ENCODE data around the gene TBC1D7.
A peak's percentile ranks its signal among the peaks of the same experiment; 100 is the strongest.

The TBC1D7 gene

DNA sequence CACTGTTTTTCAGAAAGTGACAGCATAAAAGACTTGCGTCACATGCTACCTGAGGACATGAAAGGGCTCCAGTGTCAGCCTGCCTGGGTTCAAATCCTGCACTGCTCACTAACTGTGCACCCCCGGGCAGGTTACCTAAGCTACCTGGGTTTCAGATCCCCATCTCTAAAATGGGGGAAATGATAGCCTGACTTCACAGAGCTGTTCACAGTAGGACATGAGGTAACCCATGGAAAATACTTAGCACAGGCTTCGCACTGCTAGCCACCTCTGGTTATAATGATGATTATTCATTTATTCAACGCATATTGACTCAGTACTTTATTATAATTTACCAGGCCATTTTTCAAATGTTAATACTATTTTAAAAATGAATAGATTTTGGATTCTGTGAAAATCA lies 23.0 kb downstream of the TBC1D7 start:
- Histone ChIP-seq H3K27me3 (ENCODE audit: control insufficient read depth, insufficient read depth, low read length) (no peaks in the 10 kb centered on the region), H3K4me1 (ENCODE audit: control insufficient read depth, insufficient read depth, low read length) (peaks cover 11% of the 10 kb centered on the region), H3K9ac (ENCODE audit: low read length) (no peak overlapping the region), H3K36me3 (ENCODE audit: control insufficient read depth, insufficient read depth, low read length) (peaks cover 9% of the 10 kb centered on the region), H3K4me3 (ENCODE audit: low read length) (no peak overlapping the region), H3K27ac (ENCODE audit: low read depth, low read length) (no peak overlapping the region)

DNA sequence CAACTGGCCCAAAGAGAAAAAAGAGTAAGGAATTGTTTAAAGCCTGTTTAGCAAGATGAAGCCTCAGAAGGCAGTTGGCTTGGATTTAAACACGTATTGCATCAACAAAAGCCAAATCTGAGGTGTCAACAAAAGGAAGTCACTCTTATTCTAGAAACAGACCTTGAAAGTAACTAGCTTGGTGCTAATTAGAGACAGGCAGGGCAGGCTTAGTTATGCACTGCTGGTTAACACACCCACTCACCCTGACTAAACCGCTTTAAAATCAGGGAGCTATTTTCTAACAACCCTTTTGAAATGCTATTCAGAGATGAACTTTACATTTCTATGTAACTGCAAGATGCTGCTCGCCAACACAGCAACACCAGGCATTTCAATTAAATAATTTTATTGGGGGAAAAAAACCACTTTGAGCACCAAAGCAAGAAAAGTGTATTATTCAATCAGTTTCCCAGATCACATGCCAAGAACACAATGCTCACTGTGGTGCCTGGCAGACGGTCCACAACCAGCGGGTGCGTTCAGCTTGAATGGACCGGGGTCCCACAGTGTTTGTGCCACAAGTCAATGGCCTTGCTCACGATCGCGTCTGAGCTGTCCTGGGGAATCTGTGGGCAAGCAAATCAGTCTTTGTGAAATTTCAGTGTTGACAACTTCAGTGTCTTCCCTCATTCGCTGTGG lies 23.6 kb downstream of the TBC1D7 start:
- Histone ChIP-seq H3K4me3 (ENCODE audit: low read length) (no peak overlapping the region), H3K4me1 (ENCODE audit: control insufficient read depth, insufficient read depth, low read length) (peaks cover 11% of the 10 kb centered on the region), H3K27me3 (ENCODE audit: control insufficient read depth, insufficient read depth, low read length) (no peaks in the 10 kb centered on the region), H3K36me3 (ENCODE audit: control insufficient read depth, insufficient read depth, low read length) (peaks cover 12% of the 10 kb centered on the region), H3K27ac (ENCODE audit: low read depth, low read length) (no peak overlapping the region), H3K9ac (ENCODE audit: low read length) (no peak overlapping the region)

DNA sequence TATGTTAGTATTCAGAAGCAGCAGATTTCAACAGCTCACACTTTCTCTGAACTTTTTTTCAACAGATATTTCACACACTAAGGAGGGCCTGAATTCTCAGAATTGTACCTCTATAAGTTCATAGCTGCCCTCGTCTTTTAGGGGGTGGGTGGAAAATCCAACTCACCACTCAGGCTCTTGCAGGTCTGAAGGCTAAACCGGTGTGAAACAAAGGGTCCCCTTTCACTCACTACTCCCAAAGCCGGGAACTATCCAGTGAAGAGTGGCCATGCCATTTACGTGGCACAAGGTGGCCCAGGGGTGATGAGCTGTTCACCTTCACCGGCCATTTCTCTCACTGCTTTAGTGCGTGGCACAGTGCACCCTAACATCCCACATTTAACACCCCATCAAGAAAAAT lies 24.2 kb downstream of the TBC1D7 start:
- Histone ChIP-seq H3K4me1 (ENCODE audit: control insufficient read depth, insufficient read depth, low read length) (peaks cover 11% of the 10 kb centered on the region), H3K27me3 (ENCODE audit: control insufficient read depth, insufficient read depth, low read length) (no peaks in the 10 kb centered on the region), H3K4me3 (ENCODE audit: low read length) (no peak overlapping the region), H3K9ac (ENCODE audit: low read length) (no peak overlapping the region), H3K36me3 (ENCODE audit: control insufficient read depth, insufficient read depth, low read length) (peaks cover 12% of the 10 kb centered on the region), H3K27ac (ENCODE audit: low read depth, low read length) (no peak overlapping the region)

DNA sequence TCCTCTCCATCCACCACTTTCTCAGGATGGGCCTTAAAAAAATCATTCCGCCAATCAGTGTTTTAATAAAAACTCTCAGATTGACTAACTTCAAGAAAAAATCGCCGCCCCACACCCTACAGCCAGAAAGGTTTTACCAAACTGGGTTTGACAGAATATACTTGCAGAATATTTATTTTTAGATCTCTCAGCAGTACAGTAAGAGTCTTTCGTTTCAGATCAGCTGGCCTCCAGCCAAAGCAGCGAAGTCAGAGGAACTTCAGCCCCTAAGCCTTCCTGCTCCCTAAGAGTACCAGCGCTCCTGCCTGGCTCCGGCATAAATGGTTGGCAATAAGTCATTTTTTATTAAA lies 24.7 kb downstream of the TBC1D7 start:
- H3K27ac ChIP-seq (ENCODE audit: low read depth, low read length) = peak overlapping the region; percentile 38
- peak overlapping the region; percentile 35 for H3K4me3 ChIP-seq (ENCODE audit: low read length)
- no peaks in the 10 kb centered on the region for H3K27me3 ChIP-seq (ENCODE audit: control insufficient read depth, insufficient read depth, low read length)
- peaks cover 12% of the 10 kb centered on the region for H3K36me3 ChIP-seq (ENCODE audit: control insufficient read depth, insufficient read depth, low read length)
- H3K9ac ChIP-seq (ENCODE audit: low read length) = no peak overlapping the region
- peaks cover 11% of the 10 kb centered on the region for H3K4me1 ChIP-seq (ENCODE audit: control insufficient read depth, insufficient read depth, low read length)

DNA sequence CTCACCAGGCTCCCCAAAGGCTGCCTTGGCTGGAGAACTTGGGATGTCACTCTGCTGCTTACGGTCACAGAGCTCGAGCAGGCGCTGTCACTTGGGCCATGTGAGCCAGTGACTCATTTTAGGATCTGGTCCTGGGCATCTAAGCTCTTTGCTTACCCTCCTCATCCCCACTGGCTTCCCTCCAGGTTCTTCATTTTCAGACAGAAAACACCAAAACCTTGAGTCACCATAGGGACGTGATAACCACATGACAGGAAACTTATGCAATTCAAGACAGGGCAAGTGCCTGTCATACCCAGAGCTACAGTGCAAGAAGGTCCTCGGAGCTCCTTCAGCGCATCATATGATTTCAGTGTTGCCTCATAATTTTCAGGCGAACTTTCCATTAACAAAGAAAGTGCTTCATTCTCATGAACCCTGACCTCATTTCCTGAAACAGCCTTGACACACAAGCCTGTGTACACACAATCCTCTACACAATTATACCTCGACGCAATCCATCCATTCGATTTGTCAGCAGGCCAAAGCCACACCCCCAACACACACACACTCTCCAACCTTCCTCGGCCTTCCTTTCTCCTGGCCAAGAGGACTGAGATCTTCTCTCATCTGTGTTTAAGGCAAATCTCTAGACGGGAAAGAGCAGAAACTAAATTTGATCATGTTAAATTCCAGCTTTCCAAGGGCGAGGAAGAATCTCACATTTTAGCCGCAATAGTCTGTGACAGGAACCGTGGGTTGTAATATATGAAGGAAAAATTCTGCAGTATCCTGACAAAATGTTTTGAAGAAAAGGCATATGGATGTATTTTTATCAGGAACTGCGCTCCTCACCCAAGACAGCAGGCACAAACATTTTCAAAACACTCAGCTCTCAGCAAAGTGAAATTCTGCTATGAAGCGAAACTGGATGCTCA lies 25.3 kb downstream of the TBC1D7 start:
- Histone ChIP-seq H3K9ac (ENCODE audit: low read length) (peak overlapping the region; percentile 7), H3K27ac (ENCODE audit: low read depth, low read length) (peak overlapping the region; percentile 38), H3K4me1 (ENCODE audit: control insufficient read depth, insufficient read depth, low read length) (peaks cover 11% of the 10 kb centered on the region), H3K27me3 (ENCODE audit: control insufficient read depth, insufficient read depth, low read length) (no peaks in the 10 kb centered on the region), H3K36me3 (ENCODE audit: control insufficient read depth, insufficient read depth, low read length) (peaks cover 12% of the 10 kb centered on the region), H3K4me3 (ENCODE audit: low read length) (peak overlapping the region; percentile 35)

DNA sequence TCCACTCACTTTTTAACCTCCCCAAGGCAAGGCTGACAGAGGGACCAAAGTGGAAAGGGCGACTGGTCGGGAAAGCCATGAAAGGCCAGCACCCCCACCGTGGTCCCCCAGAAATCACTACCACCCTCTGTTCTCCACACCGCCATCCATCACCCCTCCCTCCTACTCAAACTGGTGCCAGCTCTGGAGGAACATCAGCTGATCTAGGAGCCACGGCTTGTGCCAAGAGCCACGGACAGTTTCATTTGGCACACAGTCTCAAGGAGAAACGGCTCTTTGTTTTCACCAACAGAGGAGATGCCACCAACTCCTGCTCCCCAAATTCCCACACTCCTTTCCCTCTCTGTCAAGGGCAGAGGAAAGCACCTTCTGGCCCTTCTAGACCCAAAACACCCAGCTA lies 26.0 kb downstream of the TBC1D7 start:
- H3K9ac ChIP-seq (ENCODE audit: low read length) = no peak overlapping the region

DNA sequence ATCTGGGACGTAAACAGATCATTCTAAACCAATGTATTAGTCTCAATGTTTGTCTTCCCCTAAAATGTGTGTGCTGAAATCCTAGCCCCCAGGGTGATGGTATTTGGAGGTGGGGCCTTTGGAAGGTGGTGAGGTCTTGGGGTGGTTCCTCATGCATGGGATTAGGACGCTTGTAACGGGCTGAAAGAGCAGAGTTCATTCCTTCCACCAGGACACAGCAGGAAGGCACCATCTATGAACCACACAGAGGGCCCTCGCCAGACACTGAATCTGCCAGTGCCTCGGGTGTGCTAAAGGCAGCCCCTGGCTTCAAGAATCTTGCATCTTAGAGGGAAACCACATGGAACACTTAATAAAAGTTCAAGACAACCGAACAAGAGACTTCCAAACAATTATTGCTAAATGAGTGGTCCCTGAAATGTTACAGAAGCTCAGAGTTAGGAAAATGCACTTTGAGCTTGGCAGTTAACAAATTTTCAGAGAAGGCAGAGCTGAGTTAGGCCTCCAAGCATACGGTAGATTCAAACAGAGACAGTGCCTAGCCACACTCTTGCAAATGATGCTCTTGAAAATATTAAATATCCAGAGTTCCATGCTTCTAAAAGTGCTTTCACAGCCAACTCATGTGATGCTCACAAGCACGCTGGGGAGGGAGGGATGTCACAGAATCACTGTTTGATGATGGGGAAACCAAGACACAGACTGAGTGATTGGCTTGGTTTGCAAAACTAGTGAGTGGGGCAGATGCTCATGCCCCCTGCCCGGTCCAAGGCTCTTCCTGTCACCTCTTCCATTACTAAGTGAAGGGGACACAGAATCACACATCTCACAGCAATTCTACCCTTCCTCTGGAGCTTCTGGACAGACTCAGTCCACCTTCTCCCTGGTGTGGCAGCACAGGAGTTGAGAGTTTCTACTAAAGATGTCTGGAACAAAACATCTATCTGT lies 27.4 kb downstream of the TBC1D7 start:
- Histone ChIP-seq H3K36me3 (ENCODE audit: control insufficient read depth, insufficient read depth, low read length) (peaks cover 6% of the 10 kb centered on the region), H3K4me3 (ENCODE audit: low read length) (no peak overlapping the region), H3K27ac (ENCODE audit: low read depth, low read length) (no peak overlapping the region), H3K9ac (ENCODE audit: low read length) (no peak overlapping the region), H3K27me3 (ENCODE audit: control insufficient read depth, insufficient read depth, low read length) (no peaks in the 10 kb centered on the region), H3K4me1 (ENCODE audit: control insufficient read depth, insufficient read depth, low read length) (peaks cover 11% of the 10 kb centered on the region)

More for the DNA sequence above, 26.0 kb downstream of the TBC1D7 start:
- H3K27me3 ChIP-seq (ENCODE audit: control insufficient read depth, insufficient read depth, low read length) = no peaks in the 10 kb centered on the region
- H3K4me1 ChIP-seq (ENCODE audit: control insufficient read depth, insufficient read depth, low read length) = peaks cover 11% of the 10 kb centered on the region
- no peak overlapping the region for H3K27ac ChIP-seq (ENCODE audit: low read depth, low read length)
- H3K36me3 ChIP-seq (ENCODE audit: control insufficient read depth, insufficient read depth, low read length) = peaks cover 10% of the 10 kb centered on the region
- H3K4me3 ChIP-seq (ENCODE audit: low read length) = peak overlapping the region; percentile 35

DNA sequence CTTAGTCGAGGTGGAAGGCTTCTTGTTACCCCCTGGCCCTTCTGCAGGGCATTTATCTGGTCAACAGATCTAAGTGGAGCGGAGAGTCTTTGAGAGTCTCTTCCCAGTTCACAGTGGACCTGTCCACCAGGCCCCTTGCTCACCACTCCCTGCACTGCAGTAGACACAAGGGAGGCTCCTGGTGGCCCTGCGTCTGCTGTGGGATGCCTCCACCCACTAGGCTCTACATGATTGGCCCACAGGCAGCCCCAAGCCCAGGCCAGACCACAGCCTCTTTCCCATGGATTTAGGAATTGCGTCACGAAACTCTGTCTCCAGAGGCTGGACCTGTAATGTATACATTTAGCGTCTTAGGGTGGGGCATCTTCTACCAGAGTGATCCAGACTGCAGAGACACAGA lies 28.4 kb downstream of the TBC1D7 start:
- H3K27ac ChIP-seq (ENCODE audit: low read depth, low read length) = no peak overlapping the region
- H3K9ac ChIP-seq (ENCODE audit: low read length) = no peak overlapping the region
- no peaks in the 10 kb centered on the region for H3K27me3 ChIP-seq (ENCODE audit: control insufficient read depth, insufficient read depth, low read length)
- H3K36me3 ChIP-seq (ENCODE audit: control insufficient read depth, insufficient read depth, low read length) = peaks cover 3% of the 10 kb centered on the region
- H3K4me3 ChIP-seq (ENCODE audit: low read length) = no peak overlapping the region
- H3K4me1 ChIP-seq (ENCODE audit: control insufficient read depth, insufficient read depth, low read length) = peaks cover 11% of the 10 kb centered on the region

DNA sequence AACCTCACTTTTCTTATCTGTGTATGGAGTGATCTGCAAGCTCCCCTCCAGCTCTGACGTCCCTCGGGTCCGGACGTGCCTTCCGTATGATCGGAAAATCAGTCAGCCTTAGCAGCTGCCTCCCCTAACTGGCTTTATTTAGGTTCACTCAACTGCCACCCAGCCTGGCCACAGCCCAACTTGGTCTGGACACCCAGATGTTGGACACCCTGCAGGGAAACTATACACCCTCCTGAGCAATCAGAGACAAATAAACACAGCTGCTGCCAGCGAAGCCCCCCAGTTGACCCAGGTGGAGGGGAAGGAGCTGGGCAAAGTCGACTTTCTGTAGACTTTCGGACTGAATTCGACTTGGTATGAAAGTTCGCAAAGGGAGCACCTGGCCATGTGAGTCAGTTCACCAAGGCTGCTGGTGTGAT lies 28.9 kb downstream of the TBC1D7 start:
- H3K27me3 ChIP-seq (ENCODE audit: control insufficient read depth, insufficient read depth, low read length) = no peaks in the 10 kb centered on the region
- H3K27ac ChIP-seq (ENCODE audit: low read depth, low read length) = no peak overlapping the region
- no peak overlapping the region for H3K9ac ChIP-seq (ENCODE audit: low read length)
- H3K4me1 ChIP-seq (ENCODE audit: control insufficient read depth, insufficient read depth, low read length) = peaks cover 11% of the 10 kb centered on the region
- no peak overlapping the region for H3K4me3 ChIP-seq (ENCODE audit: low read length)
- H3K36me3 ChIP-seq (ENCODE audit: control insufficient read depth, insufficient read depth, low read length) = peaks cover 7% of the 10 kb centered on the region

DNA sequence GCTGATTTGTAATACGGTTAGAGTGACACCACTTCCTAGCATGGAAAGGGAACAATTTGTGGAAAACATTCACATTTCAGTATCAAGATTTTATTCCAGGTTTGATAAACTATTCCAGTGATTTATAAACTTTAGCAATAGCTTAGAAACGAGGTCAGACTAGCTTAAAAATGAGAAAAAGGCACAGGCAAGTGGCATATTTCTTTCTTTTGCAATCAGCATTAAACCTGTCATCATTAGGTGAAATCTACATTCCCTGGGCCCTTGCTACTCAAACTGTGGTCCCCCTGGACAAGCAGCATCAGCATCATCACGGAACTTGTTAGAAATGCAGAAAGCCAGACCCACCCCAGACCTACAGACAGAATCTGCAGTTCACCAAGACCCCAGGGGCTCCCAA lies 29.9 kb downstream of the TBC1D7 start:
- no peak overlapping the region for H3K27ac ChIP-seq (ENCODE audit: low read depth, low read length)
- peaks cover 7% of the 10 kb centered on the region for H3K4me1 ChIP-seq (ENCODE audit: control insufficient read depth, insufficient read depth, low read length)
- no peak overlapping the region for H3K4me3 ChIP-seq (ENCODE audit: low read length)
- H3K27me3 ChIP-seq (ENCODE audit: control insufficient read depth, insufficient read depth, low read length) = no peaks in the 10 kb centered on the region
- H3K9ac ChIP-seq (ENCODE audit: low read length) = no peak overlapping the region
- H3K36me3 ChIP-seq (ENCODE audit: control insufficient read depth, insufficient read depth, low read length) = peaks cover 12% of the 10 kb centered on the region

DNA sequence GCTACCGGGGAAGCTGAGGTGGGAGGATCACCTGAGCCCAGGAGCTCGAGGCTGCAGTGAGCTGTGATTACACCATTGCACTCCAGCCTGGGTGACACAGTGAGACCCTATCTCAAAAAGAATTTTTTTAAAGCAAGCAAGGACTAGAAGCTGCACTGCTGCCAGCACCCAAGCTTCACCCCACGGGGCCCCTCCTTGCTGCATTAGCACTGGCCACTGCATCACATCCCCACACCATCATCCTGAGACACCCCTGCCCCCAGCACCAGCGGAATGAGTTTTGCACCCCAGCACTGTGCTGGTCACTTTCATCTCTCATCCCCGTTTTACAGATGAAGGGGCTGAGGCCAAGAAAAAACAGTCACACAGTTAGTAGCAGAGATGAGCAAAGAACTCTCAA lies 30.9 kb downstream of the TBC1D7 start:
- Histone ChIP-seq H3K4me1 (ENCODE audit: control insufficient read depth, insufficient read depth, low read length) (peaks cover 2% of the 10 kb centered on the region), H3K9ac (ENCODE audit: low read length) (no peak overlapping the region), H3K27me3 (ENCODE audit: control insufficient read depth, insufficient read depth, low read length) (no peaks in the 10 kb centered on the region), H3K4me3 (ENCODE audit: low read length) (no peak overlapping the region), H3K36me3 (ENCODE audit: control insufficient read depth, insufficient read depth, low read length) (peaks cover 17% of the 10 kb centered on the region), H3K27ac (ENCODE audit: low read depth, low read length) (no peak overlapping the region)

DNA sequence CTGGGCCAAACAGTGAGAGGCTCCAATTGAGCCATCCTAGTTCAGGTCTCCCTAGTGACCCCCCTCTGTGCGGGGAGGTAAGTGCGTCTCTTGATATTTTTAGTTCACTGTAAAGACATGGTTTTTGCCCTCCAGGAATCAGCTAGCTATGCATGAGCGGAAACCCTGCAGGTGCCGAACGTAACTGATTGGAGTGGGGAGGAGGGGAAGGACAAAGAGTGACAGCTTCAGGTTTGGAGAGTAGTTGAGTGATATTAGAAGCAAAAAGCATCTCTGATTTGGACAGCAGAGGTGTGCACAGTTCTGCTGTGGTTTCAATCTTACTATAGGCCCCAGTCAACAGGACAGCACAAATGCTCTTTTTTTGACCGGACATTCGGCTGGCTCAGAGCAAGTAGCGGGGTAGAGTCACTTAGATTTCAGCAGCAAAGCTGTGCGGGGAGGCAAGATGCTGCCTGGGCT lies 31.8 kb downstream of the TBC1D7 start:
- no peak overlapping the region for H3K9ac ChIP-seq (ENCODE audit: low read length)
- no peak overlapping the region for H3K4me3 ChIP-seq (ENCODE audit: low read length)
- no peaks in the 10 kb centered on the region for H3K27me3 ChIP-seq (ENCODE audit: control insufficient read depth, insufficient read depth, low read length)
- H3K4me1 ChIP-seq (ENCODE audit: control insufficient read depth, insufficient read depth, low read length) = no peaks in the 10 kb centered on the region
- H3K27ac ChIP-seq (ENCODE audit: low read depth, low read length) = no peak overlapping the region
- H3K36me3 ChIP-seq (ENCODE audit: control insufficient read depth, insufficient read depth, low read length) = peaks cover 17% of the 10 kb centered on the region
